Bone marrow (tissue), 2 donors: ENCODE data around the gene TSFM.
A peak's percentile ranks its signal among the peaks of the same experiment; 100 is the strongest.

Source experiments
- DNase-seq, 2 donors: peaks; one replicate each; lab custom pipeline; 2025; lab: John Stamatoyannopoulos, UW

The TSFM gene

GRCh38 chr12:57782608-57783465 lies at the start of gene TSFM:
Gene TSFM, plus strand, starts transcription at chr12:57782787. Its CDS starts 15 bp downstream, at chr12:57782802.
- peak; percentile 89 to 90 for DNase-seq

- DNase-seq = no peak
Observed at GRCh38 chr12:57733928-57734327, 48.7 kb upstream of the TSFM start.

- DNase-seq = no peak
Observed at GRCh38 chr12:57734591-57734990, 48.0 kb upstream of the TSFM start.

GRCh38 chr12:57735198-57735855 lies 47.3 kb upstream of the TSFM start:
- DNase-seq = no peak

- DNase-seq = no peak
Observed at GRCh38 chr12:57735952-57736740, 46.4 kb upstream of the TSFM start.

GRCh38 chr12:57736741-57737466 lies 45.7 kb upstream of the TSFM start:
- DNase-seq = no peak

- DNase-seq = no peak
Observed at GRCh38 chr12:57737467-57738460, 44.8 kb upstream of the TSFM start.

GRCh38 chr12:57738661-57739237 lies 43.8 kb upstream of the TSFM start, which contains the start of gene AGAP2:
Gene AGAP2, minus strand, starts transcription at chr12:57738742. Its CDS starts 496 bp downstream, at chr12:57738246.
- no peak for DNase-seq

- DNase-seq = no peak
Observed at GRCh38 chr12:57739387-57739786, 43.2 kb upstream of the TSFM start.

- no peak for DNase-seq
Observed at GRCh38 chr12:57739914-57740538, 42.6 kb upstream of the TSFM start.

- peak in 1 of 2 donors; percentile 63 for DNase-seq
Observed at GRCh38 chr12:57740656-57741412, 41.8 kb upstream of the TSFM start.

GRCh38 chr12:57741413-57741789 lies 41.2 kb upstream of the TSFM start:
- no peak for DNase-seq

- DNase-seq = peak; percentile 18 to 55
Observed at GRCh38 chr12:57741844-57742738, 40.5 kb upstream of the TSFM start.

GRCh38 chr12:57743769-57744168 lies 38.8 kb upstream of the TSFM start:
- DNase-seq = no peak

GRCh38 chr12:57744194-57744776 lies 38.3 kb upstream of the TSFM start:
- peak in 1 of 2 donors; percentile 93 for DNase-seq

- DNase-seq = peak; percentile 93 to 99
Observed at GRCh38 chr12:57744777-57745484, 37.7 kb upstream of the TSFM start, which contains the start of gene TSPAN31. Gene TSPAN31, plus strand, starts transcription at chr12:57745039. Its CDS starts 116 bp downstream, at chr12:57745155.

- DNase-seq = no peak
Observed at GRCh38 chr12:57745485-57745881, 37.1 kb upstream of the TSFM start.
